ENCODE measurements around the gene MRPS33.
"Not testable (repeated sequence)": the region's sequence is repeated elsewhere in the genome, so short reads cannot be mapped to it uniquely, and the experiment has no call there.

The MRPS33 gene

GRCh38 chr7:141014524-141015395 lies at the start of gene MRPS33:
TSS of gene MRPS33 (minus strand) at chr7:141014952. CDS start at chr7:141010633, 4,319 bp downstream.
- peak; percentile 91 for DNase-seq

- DNase-seq, result no peak
These were observed 43.0 kb upstream of the MRPS33 start for GRCh38 chr7:141057788-141058187.

GRCh38 chr7:141055146-141055545 lies 40.4 kb upstream of the MRPS33 start:
- DNase-seq, result no peak

- peak; percentile 42 for DNase-seq
These were observed 38.9 kb upstream of the MRPS33 start for GRCh38 chr7:141053626-141054025.

GRCh38 chr7:141045842-141046620 lies 31.3 kb upstream of the MRPS33 start:
- DNase-seq, result no peak

- DNase-seq, result no peak
These were observed 30.5 kb upstream of the MRPS33 start for GRCh38 chr7:141045126-141045841.

- no peak for DNase-seq
These were observed 28.9 kb upstream of the MRPS33 start for GRCh38 chr7:141043616-141044015.

- no peak for DNase-seq
These were observed 27.8 kb upstream of the MRPS33 start for GRCh38 chr7:141042222-141043193.

GRCh38 chr7:141039376-141039775 lies 24.6 kb upstream of the MRPS33 start:
- DNase-seq, result no peak

GRCh38 chr7:141038100-141038499 lies 23.3 kb upstream of the MRPS33 start:
- not testable (repeated sequence) for DNase-seq

GRCh38 chr7:141032539-141033323 lies 18.0 kb upstream of the MRPS33 start:
- DNase-seq, result not testable (repeated sequence)

- no peak for DNase-seq
These were observed 14.0 kb upstream of the MRPS33 start for GRCh38 chr7:141028767-141029166.

GRCh38 chr7:141027043-141027442 lies 12.3 kb upstream of the MRPS33 start:
- no peak for DNase-seq

- no peak for DNase-seq
These were observed 9.9 kb upstream of the MRPS33 start for GRCh38 chr7:141024668-141025067.

GRCh38 chr7:141023295-141023694 lies 8.5 kb upstream of the MRPS33 start:
- no peak for DNase-seq

- no peak for DNase-seq
These were observed 2.8 kb upstream of the MRPS33 start for GRCh38 chr7:141017555-141017954.

- DNase-seq, result no peak
These were observed 1.6 kb upstream of the MRPS33 start for GRCh38 chr7:141016349-141016748.

- DNase-seq, result no peak
These were observed 628 bp downstream of the MRPS33 start for GRCh38 chr7:141014125-141014523.

GRCh38 chr7:141013345-141013715 lies 1.4 kb downstream of the MRPS33 start:
- no peak for DNase-seq

- DNase-seq, result no peak
These were observed 1.9 kb downstream of the MRPS33 start for GRCh38 chr7:141012696-141013344.
